Transverse colon (tissue), 3 donors: ENCODE data around the gene DAO.

Experiments used
- POLR2A ChIP-seq: fragments of 450-650 bp; IDR thresholded peaks from one replicate; pipeline ENCODE4 v1.6.1; 2016; ENCODE audit warnings: antibody characterized with exemption, mild to moderate bottlenecking, moderate library complexity
- TF ChIP-seq, protein P1 (sequence below), 5 experiments: fragments of 200-600 bp in 3 of 5; fragments of 450-650 bp in 2 of 5; sonication (generic) in 3 of 5; IDR thresholded peaks; 1 replicate in 2 of 5; 2 replicates in 3 of 5; pipeline ENCODE4 v1.5.1; 2016 to 2017; ENCODE audit warnings: antibody characterized with exemption in 5 of 5, inconsistent platforms in 3 of 5, mild to moderate bottlenecking in 2 of 5, moderate library complexity in 1 of 5

DNA sequence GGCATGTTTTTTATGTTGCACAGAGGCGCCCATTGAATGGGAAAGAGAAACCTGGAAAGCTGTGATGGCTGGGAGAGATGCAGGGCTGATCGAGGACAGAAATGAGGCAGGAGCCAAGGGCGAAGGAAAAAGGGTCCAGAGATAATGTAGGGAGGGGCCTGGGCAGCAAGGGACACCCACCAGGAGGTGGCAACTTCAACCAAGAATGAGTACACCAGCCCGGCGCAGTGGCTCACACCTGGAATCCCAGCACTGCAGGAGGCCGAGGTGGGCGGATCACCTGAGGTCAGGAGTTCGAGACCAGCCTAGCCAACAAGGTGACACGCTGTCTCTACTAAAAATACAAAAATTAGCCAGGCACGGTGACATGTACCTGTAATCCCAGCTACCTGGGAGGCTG, 26.5 kb upstream of the DAO start:
- TF ChIP-seq, protein P1, sequence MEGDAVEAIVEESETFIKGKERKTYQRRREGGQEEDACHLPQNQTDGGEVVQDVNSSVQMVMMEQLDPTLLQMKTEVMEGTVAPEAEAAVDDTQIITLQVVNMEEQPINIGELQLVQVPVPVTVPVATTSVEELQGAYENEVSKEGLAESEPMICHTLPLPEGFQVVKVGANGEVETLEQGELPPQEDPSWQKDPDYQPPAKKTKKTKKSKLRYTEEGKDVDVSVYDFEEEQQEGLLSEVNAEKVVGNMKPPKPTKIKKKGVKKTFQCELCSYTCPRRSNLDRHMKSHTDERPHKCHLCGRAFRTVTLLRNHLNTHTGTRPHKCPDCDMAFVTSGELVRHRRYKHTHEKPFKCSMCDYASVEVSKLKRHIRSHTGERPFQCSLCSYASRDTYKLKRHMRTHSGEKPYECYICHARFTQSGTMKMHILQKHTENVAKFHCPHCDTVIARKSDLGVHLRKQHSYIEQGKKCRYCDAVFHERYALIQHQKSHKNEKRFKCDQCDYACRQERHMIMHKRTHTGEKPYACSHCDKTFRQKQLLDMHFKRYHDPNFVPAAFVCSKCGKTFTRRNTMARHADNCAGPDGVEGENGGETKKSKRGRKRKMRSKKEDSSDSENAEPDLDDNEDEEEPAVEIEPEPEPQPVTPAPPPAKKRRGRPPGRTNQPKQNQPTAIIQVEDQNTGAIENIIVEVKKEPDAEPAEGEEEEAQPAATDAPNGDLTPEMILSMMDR (IDR thresholded peaks at IDR 0.05) = no peak
- no peak for TF ChIP-seq POLR2A
